A673 (cell line): ENCODE data around the gene NR2F1-AS1.

ENCODE experiments used
- CTCF ChIP-seq: fragments of 300-800, 200-600 bp; sonication (generic); conservative IDR thresholded peaks from 2 replicates; pipeline ENCODE4 v1.5.1; 2017; ENCODE audit warnings: low read depth, mild to moderate bottlenecking, antibody characterized with exemption, low read length, moderate library complexity, mixed read lengths
- EZH2 ChIP-seq: fragments of 200-600 bp; sonication (generic); IDR thresholded peaks from 2 replicates; pipeline ENCODE4 v1.6.1; 2017; ENCODE audit warnings: borderline replicate concordance, low read depth, mild to moderate bottlenecking, mixed read lengths, antibody characterized with exemption, low read length; ENCODE audit not compliant: poor library complexity, severe bottlenecking

- TF ChIP-seq CTCF (no peak), EZH2 (no peak)
These were observed 27.8 kb upstream of the NR2F1-AS1 start for GRCh38 chr5:93608855-93609254.
